ENCODE data around the gene MARCHF6. TPM values are rescaled to one million over a fixed set of nuclear protein-coding genes. Genes with fewer than 3 reads are reported as not detected.

The MARCHF6 gene
- polyA plus RNA-seq, 1 of the 3 experiments (the other 2 are of a cell fraction): 52.4 TPM

- no peak overlapping the region for H3K4me2 ChIP-seq
- no peaks in the 10 kb centered on the region for H3K9me3 ChIP-seq
- no peak overlapping the region for H3K4me3 ChIP-seq (ENCODE audit: low read depth in 2 of 2, low read length in 1 of 2)
- TF ChIP-seq ZBTB33 (IDR thresholded peaks at IDR 0.05; ENCODE audit: borderline replicate concordance, low read depth) (no peak), YY1 (IDR thresholded peaks at IDR 0.05; ENCODE audit: low read depth) (no peak), NFIC (IDR thresholded peaks at IDR 0.05; ENCODE audit: borderline replicate concordance) (no peak), FOXJ3 (CRISPR knock-in tag; IDR thresholded peaks at IDR 0.05) (no peak), JUND (IDR thresholded peaks at IDR 0.05) (no peak), ELF1 (IDR thresholded peaks at IDR 0.05) (no peak), EZH2phosphoT487 (IDR thresholded peaks at IDR 0.05; ENCODE audit: borderline replicate concordance, low read depth) (no peak), CTCF (IDR thresholded peaks at IDR 0.05) (no peak), MXI1 (IDR thresholded peaks at IDR 0.05; ENCODE audit: low read depth, low read length) (no peak), USF1 (IDR thresholded peaks at IDR 0.05; ENCODE audit: borderline replicate concordance, low read depth) (no peak), FOXM1 (IDR thresholded peaks at IDR 0.05; ENCODE audit: low read depth) (no peak), MAX (IDR thresholded peaks at IDR 0.05; ENCODE audit: low read depth) (no peak), CHD2 (IDR thresholded peaks at IDR 0.05; ENCODE audit: low read length, partially characterized antibody) (no peak), NRF1 (IDR thresholded peaks at IDR 0.05; ENCODE audit: low read depth, low read length) (no peak), PBX3 (IDR thresholded peaks at IDR 0.05) (no peak)
- H4K20me1 ChIP-seq (ENCODE audit: insufficient read depth): peaks cover 3% of the 10 kb centered on the region; the same call in 1 of the 2 replicates
- POLR2A ChIA-PET: no interaction called here
- H3K36me3 ChIP-seq (replicated peaks in 1 of 2; ENCODE audit: control insufficient read depth in 1 of 2, insufficient read depth in 2 of 2, low read length in 1 of 2): peaks cover 80 to 82% of the 10 kb centered on the region in 2 experiments
- no peaks in the 10 kb centered on the region for H3K4me1 ChIP-seq (ENCODE audit: control insufficient read depth in 1 of 2, insufficient read depth in 2 of 2, low read depth in 1 of 2, low read length in 1 of 2)
- H3K79me2 ChIP-seq (ENCODE audit: insufficient read depth): peaks cover 13% of the 10 kb centered on the region; the same call in 1 of the 2 replicates
- no peaks in the 10 kb centered on the region for H3K9me2 ChIP-seq
- DNase-seq: no peak
- H3K9ac ChIP-seq: no peak overlapping the region
- CTCF ChIA-PET: interaction anchor here (0.7 to 1.4 kb wide), 3 partner anchors 16 to 113 kb away, joined by 3 to 6 read pairs (median 3); no protein-coding TSS in a partner anchor
- H3K27ac ChIP-seq (ENCODE audit: low read depth in 2 of 2, low read length in 1 of 2): no peak overlapping the region; a peak in 1 of 4 replicates
- 96% methylated on average over 5 of the region's 5 CpGs for WGBS (ENCODE audit: low lambda C conversion rate)
- H3F3A ChIP-seq (replicated peaks; ENCODE audit: insufficient read depth): peaks cover 17% of the 10 kb centered on the region
- no peaks in the 10 kb centered on the region for H3K27me3 ChIP-seq (ENCODE audit: insufficient read depth)
- no peak overlapping the region for H2AFZ ChIP-seq (ENCODE audit: low read depth)
Observed at GRCh38 chr5:10396552-10396951, 43.1 kb downstream of the MARCHF6 start.

All from SK-N-SH (cell line).